OCI-LY1 (cell line): ENCODE data around the gene ELMO1.

Source experiments
- H2AFZ ChIP-seq: fragments of 200-600 bp; sonication (generic), shearing (Covaris generic); 2 replicates; pipeline ENCODE4 v1.6.0; 2014; ENCODE audit warnings: antibody characterized with exemption, mild to moderate bottlenecking, low read length
- H3F3A ChIP-seq: fragments of 200-600 bp; sonication (generic), shearing (Covaris generic); 2 replicates; pipeline ENCODE4 v1.6.0; 2014; ENCODE audit warnings: mild to moderate bottlenecking, antibody characterized with exemption, low read length, moderate library complexity; ENCODE audit not compliant: insufficient read depth
- H3K27ac ChIP-seq: fragments of 200-600 bp; sonication (generic); 2 replicates; pipeline ENCODE4 v1.5.1; 2014; ENCODE audit warnings: low read length, mixed run types, mild to moderate bottlenecking, low read depth; ENCODE audit not compliant: poor library complexity, severe bottlenecking
- H3K27me3 ChIP-seq: fragments of 200-600 bp; sonication (generic); 2 replicates; pipeline ENCODE4 v1.6.0; 2014; ENCODE audit warnings: antibody characterized with exemption, mild to moderate bottlenecking, low read length, moderate library complexity; ENCODE audit not compliant: insufficient read depth
- H3K36me3 ChIP-seq: fragments of 200-600 bp; sonication (generic); 2 replicates; pipeline ENCODE4 v1.6.1; 2014; ENCODE audit warnings: mild to moderate bottlenecking, antibody characterized with exemption, low read length, moderate library complexity, mixed read lengths; ENCODE audit not compliant: insufficient read depth
- H3K4me1 ChIP-seq: fragments of 200-600 bp; sonication (generic); 2 replicates; pipeline ENCODE4 v1.5.1; 2014; ENCODE audit warnings: mild to moderate bottlenecking, low read length, moderate library complexity; ENCODE audit not compliant: insufficient read depth, severe bottlenecking
- H3K4me2 ChIP-seq: fragments of 200-600 bp; sonication (generic), shearing (Covaris generic); 2 replicates; pipeline ENCODE4 v1.6.1; 2014; ENCODE audit warnings: low read length
- H3K4me3 ChIP-seq: fragments of 200-600 bp; sonication (generic); 2 replicates; pipeline ENCODE4 v1.5.1; 2014; ENCODE audit warnings: low read length, low read depth, mild to moderate bottlenecking, mixed read lengths; ENCODE audit not compliant: poor library complexity, severe bottlenecking
- H3K79me2 ChIP-seq: fragments of 200-600 bp; shearing (Covaris generic); 2 replicates; pipeline ENCODE4 v1.6.1; 2016; ENCODE audit warnings: mixed run types, low read length, mixed read lengths; ENCODE audit not compliant: insufficient read depth
- H3K9ac ChIP-seq: fragments of 200-600 bp; sonication (generic), shearing (Covaris generic); 2 replicates; pipeline ENCODE4 v1.6.1; 2014; ENCODE audit warnings: mild to moderate bottlenecking, low read length, mixed read lengths
- H3K9me2 ChIP-seq: fragments of 200-600 bp; sonication (generic), shearing (Covaris generic); 2 replicates; pipeline ENCODE4 v1.6.1; 2014; ENCODE audit warnings: low read depth, mild to moderate bottlenecking, low read length, mixed read lengths
- H3K9me3 ChIP-seq: fragments of 200-600 bp; shearing (Covaris generic); 2 replicates; pipeline ENCODE4 v1.6.1; 2014; ENCODE audit warnings: low read length, mixed read lengths
- H4K20me1 ChIP-seq: fragments of 200-600 bp; sonication (generic), shearing (Covaris generic); 2 replicates; pipeline ENCODE4 v1.6.0; 2016; ENCODE audit warnings: mild to moderate bottlenecking, low read length; ENCODE audit not compliant: insufficient read depth
- EZH2 ChIP-seq: fragments of 200-600 bp; sonication (generic), shearing (Covaris generic); IDR thresholded peaks from 2 replicates; pipeline ENCODE4 v1.8.0; 2017; ENCODE audit warnings: borderline replicate concordance, mixed run types, mild to moderate bottlenecking, antibody characterized with exemption, low read length, moderate library complexity, mixed read lengths
- TF ChIP-seq, protein P1 (sequence below): fragments of 200-600 bp; sonication (generic), shearing (Covaris generic); IDR thresholded peaks from 2 replicates; pipeline ENCODE4 v1.5.1; 2017; ENCODE audit warnings: mild to moderate bottlenecking, antibody characterized with exemption, low read length, moderate library complexity, mixed read lengths

ELMO1 gene

DNA sequence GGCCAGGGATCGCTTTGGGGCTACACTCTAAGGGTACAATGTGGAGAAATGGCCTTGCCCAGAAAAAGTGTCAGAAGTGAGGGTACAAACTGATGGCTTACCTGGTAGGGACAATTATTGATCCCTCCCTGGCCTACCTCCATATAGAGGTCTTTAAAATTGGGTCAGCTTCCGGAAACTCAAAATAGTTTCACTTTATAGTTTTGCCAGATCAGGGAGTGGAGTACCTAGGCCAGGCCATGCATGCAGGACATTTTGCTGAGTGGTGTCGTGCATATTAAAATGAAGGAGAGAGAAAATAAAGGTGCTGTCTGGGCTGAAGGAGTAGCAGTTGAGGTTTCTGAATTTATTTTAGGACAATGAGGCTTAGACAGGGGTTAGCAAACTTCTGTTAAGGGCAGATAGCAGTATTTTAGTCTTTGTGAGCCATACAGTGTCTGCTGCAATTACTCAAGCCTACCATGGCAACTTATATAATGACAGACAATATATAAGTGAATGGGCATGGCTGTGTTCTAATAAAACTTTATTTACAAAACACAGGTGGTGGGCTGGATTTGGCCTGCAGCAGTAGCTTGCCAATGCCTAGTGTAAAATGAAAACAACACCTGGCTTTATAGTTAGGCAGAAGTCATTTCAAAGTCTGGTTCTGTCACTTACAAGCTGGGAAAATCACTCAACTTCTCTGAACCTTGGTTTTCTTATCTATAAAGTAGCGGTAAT lies 547.5 kb downstream of the ELMO1 start:
- no peaks in the 10 kb centered on the region for H3K27me3 ChIP-seq
- no peaks in the 10 kb centered on the region for H4K20me1 ChIP-seq
- H2AFZ ChIP-seq, result no peak overlapping the region
- no peaks in the 10 kb centered on the region for H3K9me3 ChIP-seq
- no peak overlapping the region for H3K4me2 ChIP-seq
- peaks cover 60% of the 10 kb centered on the region for H3K36me3 ChIP-seq
- H3K4me1 ChIP-seq, result no peaks in the 10 kb centered on the region
- no peak for TF ChIP-seq EZH2
- TF ChIP-seq, protein P1, sequence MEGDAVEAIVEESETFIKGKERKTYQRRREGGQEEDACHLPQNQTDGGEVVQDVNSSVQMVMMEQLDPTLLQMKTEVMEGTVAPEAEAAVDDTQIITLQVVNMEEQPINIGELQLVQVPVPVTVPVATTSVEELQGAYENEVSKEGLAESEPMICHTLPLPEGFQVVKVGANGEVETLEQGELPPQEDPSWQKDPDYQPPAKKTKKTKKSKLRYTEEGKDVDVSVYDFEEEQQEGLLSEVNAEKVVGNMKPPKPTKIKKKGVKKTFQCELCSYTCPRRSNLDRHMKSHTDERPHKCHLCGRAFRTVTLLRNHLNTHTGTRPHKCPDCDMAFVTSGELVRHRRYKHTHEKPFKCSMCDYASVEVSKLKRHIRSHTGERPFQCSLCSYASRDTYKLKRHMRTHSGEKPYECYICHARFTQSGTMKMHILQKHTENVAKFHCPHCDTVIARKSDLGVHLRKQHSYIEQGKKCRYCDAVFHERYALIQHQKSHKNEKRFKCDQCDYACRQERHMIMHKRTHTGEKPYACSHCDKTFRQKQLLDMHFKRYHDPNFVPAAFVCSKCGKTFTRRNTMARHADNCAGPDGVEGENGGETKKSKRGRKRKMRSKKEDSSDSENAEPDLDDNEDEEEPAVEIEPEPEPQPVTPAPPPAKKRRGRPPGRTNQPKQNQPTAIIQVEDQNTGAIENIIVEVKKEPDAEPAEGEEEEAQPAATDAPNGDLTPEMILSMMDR, result no peak
- H3K27ac ChIP-seq, result no peak overlapping the region
- H3K9ac ChIP-seq, result no peak overlapping the region
- no peaks in the 10 kb centered on the region for H3K79me2 ChIP-seq
- no peak overlapping the region for H3K4me3 ChIP-seq
- H3F3A ChIP-seq, result no peaks in the 10 kb centered on the region
- no peaks in the 10 kb centered on the region for H3K9me2 ChIP-seq

DNA sequence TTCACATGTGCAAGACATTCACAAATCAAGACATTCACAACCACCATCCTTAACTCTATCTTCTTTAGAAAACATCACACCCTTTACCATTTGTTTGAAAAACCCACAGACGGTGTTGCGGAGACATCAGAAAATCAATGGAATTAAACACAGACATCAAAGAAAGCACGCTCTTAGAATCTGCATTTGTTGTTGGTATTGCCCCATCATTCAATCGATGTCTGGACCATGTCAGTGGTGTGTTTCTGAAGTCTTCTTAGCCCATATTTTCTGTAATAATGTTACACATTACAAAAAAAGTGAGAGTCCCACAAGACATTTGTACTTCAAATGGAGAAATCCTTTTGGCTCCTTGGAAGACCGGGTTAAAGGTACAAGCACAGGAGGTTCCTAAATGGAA lies 550.5 kb downstream of the ELMO1 start:
- Histone ChIP-seq H3K9ac (no peak overlapping the region), H2AFZ (no peak overlapping the region), H3K27me3 (no peaks in the 10 kb centered on the region), H4K20me1 (no peaks in the 10 kb centered on the region), H3K4me3 (no peak overlapping the region), H3K27ac (no peak overlapping the region), H3K36me3 (peaks cover 64% of the 10 kb centered on the region), H3K4me2 (no peak overlapping the region), H3F3A (no peaks in the 10 kb centered on the region), H3K9me3 (no peaks in the 10 kb centered on the region), H3K4me1 (no peaks in the 10 kb centered on the region), H3K79me2 (no peaks in the 10 kb centered on the region), H3K9me2 (no peaks in the 10 kb centered on the region)
- TF ChIP-seq, protein P1, result no peak
- no peak for TF ChIP-seq EZH2

DNA sequence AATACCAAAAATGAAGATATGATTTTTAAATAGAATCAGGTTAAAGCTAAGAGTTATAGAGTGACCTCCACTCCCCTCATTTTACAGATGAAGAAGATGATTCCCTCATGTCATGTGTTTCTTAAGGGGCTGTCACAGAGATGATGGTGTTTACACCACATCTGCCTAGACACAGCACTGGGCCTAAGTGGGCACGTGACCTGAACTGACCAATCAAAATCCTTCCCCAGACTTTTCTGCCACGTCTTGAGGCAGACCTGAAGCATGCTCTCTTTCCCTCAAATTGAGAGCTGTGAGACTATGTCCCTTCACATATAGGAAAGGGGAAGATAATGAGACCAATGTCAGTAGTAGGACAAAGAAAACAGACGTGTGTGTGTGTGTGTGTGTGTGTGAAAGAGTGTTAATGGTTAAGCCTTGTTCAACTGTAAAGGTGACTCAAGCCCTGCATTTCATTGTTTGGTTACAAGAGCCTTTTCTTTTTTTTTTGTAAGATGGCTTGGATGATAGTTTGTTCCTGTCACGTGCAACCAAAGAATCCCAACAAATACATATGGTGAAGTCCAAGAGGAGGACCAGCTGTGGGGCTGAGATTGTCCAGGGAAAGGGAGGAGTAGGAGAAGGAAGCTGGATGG lies 551.6 kb downstream of the ELMO1 start:
- H3K36me3 ChIP-seq, result peaks cover 64% of the 10 kb centered on the region
- H3K27ac ChIP-seq, result no peak overlapping the region
- H3K9me3 ChIP-seq, result no peaks in the 10 kb centered on the region
- H3K4me3 ChIP-seq, result no peak overlapping the region
- H2AFZ ChIP-seq, result no peak overlapping the region
- H3K4me1 ChIP-seq, result no peaks in the 10 kb centered on the region
- TF ChIP-seq EZH2, result no peak
- TF ChIP-seq, protein P1, result no peak
- no peaks in the 10 kb centered on the region for H3K27me3 ChIP-seq
- H4K20me1 ChIP-seq, result no peaks in the 10 kb centered on the region
- H3K4me2 ChIP-seq, result no peak overlapping the region
- no peaks in the 10 kb centered on the region for H3K9me2 ChIP-seq
- H3K79me2 ChIP-seq, result no peaks in the 10 kb centered on the region
- no peak overlapping the region for H3K9ac ChIP-seq
- H3F3A ChIP-seq, result no peaks in the 10 kb centered on the region
